Posterior vena cava (tissue), 2 donors: Measurements from ENCODE around the gene CTU1. TPM values are rescaled to one million over a fixed set of nuclear protein-coding genes. Genes with fewer than 3 reads are reported as not detected.

ENCODE experiments used
- DNase-seq: peaks from one replicate; pipeline ENCODE4 v3.0.0-alpha.2; 2020; ENCODE audit warnings: low spot score
- intact Hi-C, 2 donors: fragments of 100-400 bp; cut with DNase I; formaldehyde crosslinking; loops; one replicate each; pipeline versions ENCODE4 v1.14.1 to v1.14.2; 2022 to 2023
- total RNA-seq, 2 donors: library from RNA; stranded (reverse); fragmentation: NEBNext Ultra II Directional; extraction: Animal tissue kit (Norgen Biotek cat#: 25700); gene quantifications; one replicate each; pipeline ENCODE4 v1.2.1, GENCODE V29; 2021
- donor health status: DM: yes; HTN: yes; CAD: no.
- donor health status: DM: yes; HTN: yes; CAD: no.

CTU1 gene
- total RNA-seq, 2 donors from 2014 or later, result 3.7 to 5.0 TPM

GRCh38 chr19:51065221-51065960 lies 42.8 kb downstream of the CTU1 start:
- intact Hi-C loops, result no loop called here
- no peak for DNase-seq

- DNase-seq, result no peak
Measured at GRCh38 chr19:51064534-51065220, 43.5 kb downstream of the CTU1 start, which contains the start of gene KLK13. TSS of gene KLK13 (minus strand) at chr19:51065092. CDS start at chr19:51065067, 25 bp downstream.

DNA sequence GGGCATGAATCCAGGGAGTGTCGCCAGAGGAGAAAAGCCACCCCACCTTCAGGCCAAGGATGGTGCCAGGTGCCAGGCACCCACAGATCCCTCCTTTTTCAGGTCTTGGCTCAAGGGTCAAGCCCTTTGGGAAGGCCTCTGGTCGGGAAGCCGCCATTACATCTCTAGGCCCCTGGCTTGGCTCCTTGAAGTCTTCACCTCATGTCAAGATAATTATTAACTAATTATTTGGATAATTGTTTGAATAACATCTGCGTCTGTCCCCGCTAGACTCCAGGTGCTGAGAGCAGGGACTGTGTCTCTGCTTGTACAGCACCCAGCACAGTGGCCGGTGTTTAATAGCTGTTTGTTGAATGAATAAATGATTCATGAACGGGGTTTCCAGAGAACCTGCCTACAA lies 44.5 kb downstream of the CTU1 start:
- intact Hi-C loops, result no loop called here
- DNase-seq, result no peak

More at GRCh38 chr19:51064534-51065220, 43.5 kb downstream of the CTU1 start, which contains the start of gene KLK13:
- intact Hi-C loops, result no loop called here

DNA sequence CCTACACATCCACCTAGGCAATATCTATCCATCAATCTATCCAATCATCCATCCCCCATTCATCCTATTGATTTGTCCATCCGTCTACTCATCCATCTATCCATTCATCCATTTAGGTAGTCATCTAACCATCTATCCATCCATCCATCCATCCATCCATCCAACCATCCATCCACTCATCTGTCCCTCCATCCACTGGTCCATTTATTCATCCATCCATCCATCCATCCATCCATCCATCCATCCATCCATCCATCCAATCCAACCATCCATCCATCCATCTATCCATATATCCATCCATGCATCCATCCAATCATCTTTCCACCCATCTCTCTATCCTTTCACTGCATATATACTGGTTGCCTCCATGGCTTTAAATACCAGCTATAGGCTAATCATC lies 47.2 kb downstream of the CTU1 start:
- intact Hi-C loops, result no loop called here
- DNase-seq, result no peak

GRCh38 chr19:51060336-51060735 lies 47.9 kb downstream of the CTU1 start:
- intact Hi-C loops, result no loop called here
- no peak for DNase-seq

DNA sequence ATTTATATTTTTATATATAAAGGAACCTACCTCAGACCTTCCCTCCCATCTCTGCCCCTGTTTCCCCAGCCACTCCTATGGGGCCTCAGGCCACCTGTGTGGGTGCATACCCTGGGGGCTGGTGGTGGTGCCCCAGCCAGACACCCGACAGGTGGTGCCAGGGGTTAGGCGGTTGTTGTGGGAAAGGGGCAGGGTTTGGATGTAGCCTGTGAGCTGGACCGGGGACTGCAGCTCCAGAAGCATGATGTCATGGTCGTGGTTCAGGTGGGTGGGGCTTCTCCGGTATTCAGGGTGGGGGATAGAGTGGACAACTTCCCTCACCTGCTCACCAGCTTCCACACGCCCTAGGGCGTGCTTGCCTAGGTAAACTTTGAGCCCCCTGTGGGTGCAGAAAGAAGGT lies 48.5 kb downstream of the CTU1 start:
- DNase-seq, result no peak
- intact Hi-C loops, result no loop called here

GRCh38 chr19:51055866-51056265 lies 52.3 kb downstream of the CTU1 start:
- intact Hi-C loops, result no loop called here
- no peak for DNase-seq

Other genes with a start within 250 kb of the CTU1 start
- gene KLK2, start 235.0 kb downstream of the CTU1 start, total RNA-seq, result not detected
- gene KLK4, start 197.0 kb downstream of the CTU1 start, total RNA-seq, result not detected
- gene KLK5, start 155.4 kb downstream of the CTU1 start, total RNA-seq, result not detected
- not detected for gene KLK6, start 138.8 kb downstream of the CTU1 start, total RNA-seq
- not detected for gene KLK7, start 124.5 kb downstream of the CTU1 start, total RNA-seq
- not detected for gene KLK8, start 106.8 kb downstream of the CTU1 start, total RNA-seq
- gene KLK10, start 88.7 kb downstream of the CTU1 start, total RNA-seq, result not detected
- not detected for gene KLK11, start 81.8 kb downstream of the CTU1 start, total RNA-seq
- not detected for gene KLK12, start 73.4 kb downstream of the CTU1 start, total RNA-seq
- not detected for gene KLK13, start 43.3 kb downstream of the CTU1 start, total RNA-seq
- gene KLK14, start 25.5 kb downstream of the CTU1 start, total RNA-seq, result not detected
- 10 to 100 TPM in 1 of 2 donors, 1 to 10 TPM in 1; 8.7 to 12.6 TPM for gene SIGLEC9, start 16.5 kb upstream of the CTU1 start, total RNA-seq
- gene SIGLEC7, start 33.9 kb upstream of the CTU1 start, total RNA-seq, result 1 to 10 TPM; 1.8 to 5.5 TPM
- 10 to 100 TPM in 1 of 2 donors, 1 to 10 TPM in 1; 10.0 to 17.4 TPM for gene CD33, start 116.7 kb upstream of the CTU1 start, total RNA-seq
- gene SIGLECL1, start 142.7 kb upstream of the CTU1 start, total RNA-seq, result not detected
- under 1 TPM; 0.19 to 0.33 TPM for gene IGLON5, start 203.2 kb upstream of the CTU1 start, total RNA-seq
- gene VSIG10L, start 233.7 kb upstream of the CTU1 start, total RNA-seq, result 1 to 10 TPM; 2.0 to 2.9 TPM